Neural progenitor cell (in vitro differentiated cells): ENCODE results near the gene LRP1B. TPM values are rescaled to one million over a fixed set of nuclear protein-coding genes. Genes with fewer than 3 reads are reported as not detected.

ENCODE experiments used
- DNase-seq: peaks from one replicate; pipeline ENCODE4 v3.0.0-alpha.2; 2016; ENCODE audit warnings: low spot score
- H2AFZ ChIP-seq: fragments of 200-600 bp; sonication (generic); replicated peaks from 2 replicates; pipeline ENCODE4 v1.6.1; 2016; ENCODE audit warnings: antibody characterized with exemption
- H3F3A ChIP-seq: fragments of 200-600 bp; sonication (generic); 2 replicates; pipeline ENCODE4 v1.6.1; 2016; ENCODE audit warnings: antibody characterized with exemption, low read depth
- H3K27ac ChIP-seq: fragments of 200-600 bp; sonication (generic); 2 replicates; pipeline ENCODE4 v1.5.1; 2016; ENCODE audit warnings: mild to moderate bottlenecking
- H3K27me3 ChIP-seq: fragments of 200-600 bp; sonication (generic); 2 replicates; pipeline ENCODE4 v1.6.1; 2016; ENCODE audit warnings: mild to moderate bottlenecking, moderate library complexity
- H3K36me3 ChIP-seq: fragments of 200-600 bp; sonication (generic); 2 replicates; pipeline ENCODE4 v1.5.1; 2016
- H3K4me1 ChIP-seq: fragments of 200-600 bp; sonication (generic); 2 replicates; pipeline ENCODE4 v1.6.1; 2016; ENCODE audit warnings: mixed run types
- H3K4me2 ChIP-seq: fragments of 200-600 bp; sonication (generic); 2 replicates; pipeline ENCODE4 v1.6.1; 2016
- H3K4me3 ChIP-seq: fragments of 200-600 bp; sonication (generic); 2 replicates; pipeline ENCODE4 v1.5.1; 2016
- H3K79me2 ChIP-seq: fragments of 200-600 bp; sonication (generic); 2 replicates; pipeline ENCODE4 v1.6.1; 2016; ENCODE audit warnings: low read depth
- H3K9ac ChIP-seq: fragments of 200-600 bp; sonication (generic); 2 replicates; pipeline ENCODE4 v1.6.1; 2016
- H3K9me3 ChIP-seq: fragments of 200-600 bp; sonication (generic); 2 replicates; pipeline ENCODE4 v1.5.1; 2016; ENCODE audit warnings: low read depth
- H4K20me1 ChIP-seq: fragments of 200-600 bp; sonication (generic); 2 replicates; pipeline ENCODE4 v1.6.1; 2016; ENCODE audit warnings: low read depth
- H3K27ac Mint-ChIP-seq: 3 replicates; pipeline ENCODE4 v1.8.0; 2021; ENCODE audit warnings: mixed read lengths
- H3K27me3 Mint-ChIP-seq: 2 replicates; pipeline ENCODE4 v1.8.0; 2022; ENCODE audit warnings: low read depth, mild to moderate bottlenecking, inconsistent platforms, moderate library complexity, mixed read lengths; ENCODE audit not compliant: insufficient read depth
- H3K36me3 Mint-ChIP-seq: 3 replicates; pipeline ENCODE4 v1.8.0; 2021; ENCODE audit warnings: mixed read lengths
- H3K4me1 Mint-ChIP-seq: 3 replicates; pipeline ENCODE4 v1.8.0; 2021; ENCODE audit warnings: mixed read lengths
- H3K4me3 Mint-ChIP-seq: 3 replicates; pipeline ENCODE4 v1.8.0; 2021; ENCODE audit warnings: mild to moderate bottlenecking, moderate library complexity, mixed read lengths
- H3K9me3 Mint-ChIP-seq: 3 replicates; pipeline ENCODE4 v1.8.0; 2020; ENCODE audit warnings: mixed read lengths
- CTCF ChIP-seq: fragments of 200-600 bp; sonication (generic); IDR thresholded peaks from 2 replicates; pipeline ENCODE4 v1.5.1; 2017; ENCODE audit warnings: antibody characterized with exemption, mild to moderate bottlenecking
- EZH2 ChIP-seq: fragments of 200-600 bp; sonication (generic); IDR thresholded peaks from 2 replicates; pipeline ENCODE4 v1.6.1; 2017; ENCODE audit warnings: antibody characterized with exemption, mild to moderate bottlenecking, moderate library complexity
- EZH2phosphoT487 ChIP-seq: fragments of 200-600 bp; sonication (generic); IDR thresholded peaks from 2 replicates; pipeline ENCODE4 v1.6.1; 2017; ENCODE audit warnings: antibody characterized with exemption
- total RNA-seq: library from RNA; depleted of rRNA; stranded (reverse); fragments of >200 nt; gene quantifications from 2 replicates; pipeline ENCODE4 v1.2.3, GENCODE V29; 2015; ENCODE audit warnings: low replicate concordance

LRP1B gene
- total RNA-seq, 1 donor from 2014 or later: not detected

- Mint-ChIP-seq H3K27me3 (no peaks in the 10 kb centered on the region), H3K27ac (peak overlapping the region; percentile 66), H3K4me1 (peaks cover 6% of the 10 kb centered on the region), H3K4me3 (no peak overlapping the region), H3K36me3 (no peaks in the 10 kb centered on the region), H3K9me3 (no peaks in the 10 kb centered on the region)
- H4K20me1 ChIP-seq: no peaks in the 10 kb centered on the region
- no peaks in the 10 kb centered on the region for H3F3A ChIP-seq
- H3K9ac ChIP-seq: no peak overlapping the region
- no peak overlapping the region for H2AFZ ChIP-seq
- no peaks in the 10 kb centered on the region for H3K27me3 ChIP-seq
- TF ChIP-seq CTCF: no peak
- TF ChIP-seq EZH2phosphoT487: no peak
- no peak for TF ChIP-seq EZH2
- H3K4me3 ChIP-seq: no peak overlapping the region
- no peaks in the 10 kb centered on the region for H3K79me2 ChIP-seq
- no peaks in the 10 kb centered on the region for H3K9me3 ChIP-seq
- no peaks in the 10 kb centered on the region for H3K36me3 ChIP-seq
- H3K4me2 ChIP-seq: no peak overlapping the region
- no peak for DNase-seq
- H3K4me1 ChIP-seq: no peaks in the 10 kb centered on the region
- no peak overlapping the region for H3K27ac ChIP-seq
Observed at GRCh38 chr2:140990416-140990815, 1140.4 kb downstream of the LRP1B start.

- Mint-ChIP-seq H3K9me3 (no peaks in the 10 kb centered on the region), H3K4me3 (no peak overlapping the region), H3K36me3 (no peaks in the 10 kb centered on the region), H3K4me1 (peaks cover 6% of the 10 kb centered on the region), H3K27me3 (no peaks in the 10 kb centered on the region), H3K27ac (no peak overlapping the region)
- Histone ChIP-seq H3K79me2 (no peaks in the 10 kb centered on the region), H3K27me3 (no peaks in the 10 kb centered on the region), H4K20me1 (no peaks in the 10 kb centered on the region), H3K9ac (no peak overlapping the region), H3K27ac (no peak overlapping the region), H3K4me1 (no peaks in the 10 kb centered on the region), H3F3A (no peaks in the 10 kb centered on the region), H3K9me3 (no peaks in the 10 kb centered on the region), H3K36me3 (no peaks in the 10 kb centered on the region), H3K4me2 (no peak overlapping the region), H2AFZ (no peak overlapping the region), H3K4me3 (no peak overlapping the region)
- no peak for DNase-seq
- TF ChIP-seq EZH2 (no peak), EZH2phosphoT487 (no peak), CTCF (no peak)
Observed at GRCh38 chr2:140988597-140988996, 1142.2 kb downstream of the LRP1B start.

GRCh38 chr2:140986456-140986855 is 1144.4 kb downstream of the LRP1B start:
- Mint-ChIP-seq H3K4me3 (no peak overlapping the region), H3K27me3 (no peaks in the 10 kb centered on the region), H3K27ac (no peak overlapping the region), H3K36me3 (no peaks in the 10 kb centered on the region), H3K9me3 (no peaks in the 10 kb centered on the region), H3K4me1 (peaks cover 13% of the 10 kb centered on the region)
- Histone ChIP-seq H3K4me3 (no peak overlapping the region), H4K20me1 (no peaks in the 10 kb centered on the region), H3K27me3 (no peaks in the 10 kb centered on the region), H3K4me1 (no peaks in the 10 kb centered on the region), H3K79me2 (no peaks in the 10 kb centered on the region), H3K9ac (no peak overlapping the region), H3K36me3 (no peaks in the 10 kb centered on the region), H3K4me2 (no peak overlapping the region), H2AFZ (peak overlapping the region; percentile 41), H3F3A (no peaks in the 10 kb centered on the region), H3K9me3 (no peaks in the 10 kb centered on the region), H3K27ac (no peak overlapping the region)
- DNase-seq: no peak
- TF ChIP-seq CTCF (no peak), EZH2 (no peak), EZH2phosphoT487 (no peak)

GRCh38 chr2:140975237-140975636 is 1155.6 kb downstream of the LRP1B start:
- H3K27me3 ChIP-seq: no peaks in the 10 kb centered on the region
- no peak overlapping the region for H3K4me3 Mint-ChIP-seq
- peaks cover 2% of the 10 kb centered on the region for H3K27me3 Mint-ChIP-seq
- no peak for DNase-seq
- H3K27ac Mint-ChIP-seq: no peak overlapping the region
- H3K4me1 Mint-ChIP-seq: no peaks in the 10 kb centered on the region
- no peaks in the 10 kb centered on the region for H3K36me3 Mint-ChIP-seq
- H3K4me2 ChIP-seq: no peak overlapping the region
- H3K4me1 ChIP-seq: no peaks in the 10 kb centered on the region
- no peak for TF ChIP-seq EZH2
- H3K79me2 ChIP-seq: no peaks in the 10 kb centered on the region
- no peaks in the 10 kb centered on the region for H4K20me1 ChIP-seq
- H3K9me3 Mint-ChIP-seq: peaks cover 4% of the 10 kb centered on the region
- H3K9me3 ChIP-seq: no peaks in the 10 kb centered on the region
- H3K4me3 ChIP-seq: no peak overlapping the region
- H3K27ac ChIP-seq: no peak overlapping the region
- no peaks in the 10 kb centered on the region for H3K36me3 ChIP-seq
- no peak overlapping the region for H2AFZ ChIP-seq
- no peaks in the 10 kb centered on the region for H3F3A ChIP-seq
- no peak overlapping the region for H3K9ac ChIP-seq
